Measurements from ENCODE around the gene ERO1B. TPM values are rescaled to one million over a fixed set of nuclear protein-coding genes. Genes with fewer than 3 reads are reported as not detected.

Gene ERO1B
- total RNA-seq, 1 donor from 2014 or later, result 3.0 TPM

DNA sequence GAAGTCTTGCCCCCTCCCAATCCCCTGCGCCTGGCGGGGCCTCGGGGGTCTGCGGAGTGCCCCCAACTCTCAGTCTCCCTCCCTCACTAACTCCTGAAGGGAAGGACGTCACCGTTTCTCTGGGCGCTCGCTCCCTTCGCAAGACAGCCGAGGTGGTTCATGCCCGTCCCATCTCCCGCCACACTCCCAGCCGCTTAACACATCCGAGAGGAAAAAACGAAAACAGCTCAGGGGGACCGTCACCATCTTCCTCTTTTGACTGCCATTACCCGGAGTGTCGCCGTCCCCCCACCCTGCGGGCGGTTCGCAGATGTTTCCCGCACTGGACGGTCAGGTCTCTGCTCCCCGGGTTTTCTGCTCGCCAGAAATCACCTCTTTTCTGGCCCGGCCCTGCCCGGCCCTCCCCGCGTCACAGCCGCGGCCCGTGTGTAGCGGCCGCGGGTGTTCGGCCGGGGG, 532 bp downstream of the ERO1B start:
- H3K4me1 Mint-ChIP-seq (ENCODE audit: low read depth, unreplicated experiment), result peaks cover 3% of the 10 kb centered on the region
- H3K27me3 Mint-ChIP-seq (ENCODE audit: unreplicated experiment), result peaks cover 4% of the 10 kb centered on the region
- H3K36me3 Mint-ChIP-seq (ENCODE audit: unreplicated experiment), result no peaks in the 10 kb centered on the region
- DNase-seq, result peak; percentile 41
- TF ChIP-seq, protein P1, sequence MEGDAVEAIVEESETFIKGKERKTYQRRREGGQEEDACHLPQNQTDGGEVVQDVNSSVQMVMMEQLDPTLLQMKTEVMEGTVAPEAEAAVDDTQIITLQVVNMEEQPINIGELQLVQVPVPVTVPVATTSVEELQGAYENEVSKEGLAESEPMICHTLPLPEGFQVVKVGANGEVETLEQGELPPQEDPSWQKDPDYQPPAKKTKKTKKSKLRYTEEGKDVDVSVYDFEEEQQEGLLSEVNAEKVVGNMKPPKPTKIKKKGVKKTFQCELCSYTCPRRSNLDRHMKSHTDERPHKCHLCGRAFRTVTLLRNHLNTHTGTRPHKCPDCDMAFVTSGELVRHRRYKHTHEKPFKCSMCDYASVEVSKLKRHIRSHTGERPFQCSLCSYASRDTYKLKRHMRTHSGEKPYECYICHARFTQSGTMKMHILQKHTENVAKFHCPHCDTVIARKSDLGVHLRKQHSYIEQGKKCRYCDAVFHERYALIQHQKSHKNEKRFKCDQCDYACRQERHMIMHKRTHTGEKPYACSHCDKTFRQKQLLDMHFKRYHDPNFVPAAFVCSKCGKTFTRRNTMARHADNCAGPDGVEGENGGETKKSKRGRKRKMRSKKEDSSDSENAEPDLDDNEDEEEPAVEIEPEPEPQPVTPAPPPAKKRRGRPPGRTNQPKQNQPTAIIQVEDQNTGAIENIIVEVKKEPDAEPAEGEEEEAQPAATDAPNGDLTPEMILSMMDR (IDR thresholded peaks at IDR 0.05; ENCODE audit: partially characterized antibody, unreplicated experiment), result no peak
- peaks cover 1% of the 10 kb centered on the region for H3K9me3 Mint-ChIP-seq (ENCODE audit: unreplicated experiment)
- no peak overlapping the region for H3K27ac Mint-ChIP-seq (ENCODE audit: unreplicated experiment)
- peak overlapping the region; percentile 84 for H3K4me3 Mint-ChIP-seq (ENCODE audit: unreplicated experiment)

DNA sequence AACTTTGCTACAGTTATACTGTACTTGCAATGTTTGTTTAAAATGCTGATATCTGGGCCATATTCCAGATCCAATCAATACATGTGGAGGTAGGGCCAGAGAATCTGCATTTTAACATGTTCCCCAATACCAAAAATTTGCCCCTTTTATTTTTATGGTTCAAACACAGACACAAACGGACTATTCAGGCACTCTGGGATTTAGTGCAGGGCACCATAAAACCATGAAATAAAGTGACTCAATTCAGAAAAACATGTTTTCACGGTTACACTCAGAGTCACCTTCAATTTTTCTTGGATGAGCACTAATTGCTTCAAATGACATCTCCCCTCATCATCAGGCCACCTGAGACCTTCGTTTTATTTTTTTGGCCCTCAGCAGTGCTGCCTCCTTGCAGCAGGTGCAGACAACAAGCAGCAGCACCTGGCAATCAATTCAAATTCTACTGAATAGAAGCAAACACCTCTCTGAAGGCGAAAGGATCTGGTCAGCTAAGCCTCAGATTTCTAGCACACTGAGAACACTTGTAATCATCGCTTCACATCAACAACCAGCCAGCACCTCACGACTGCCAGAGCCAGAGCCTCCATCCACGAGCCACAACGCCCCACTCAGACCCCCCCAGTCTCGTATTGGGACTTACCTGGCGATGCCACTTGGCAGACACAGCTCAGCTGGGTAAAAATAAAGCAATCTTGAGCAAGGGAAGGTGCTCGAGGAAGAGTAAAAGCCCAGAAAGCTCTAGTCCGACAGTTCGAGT, 1.1 kb downstream of the ERO1B start:
- Mint-ChIP-seq H3K27ac (ENCODE audit: unreplicated experiment) (no peak overlapping the region), H3K36me3 (ENCODE audit: unreplicated experiment) (no peaks in the 10 kb centered on the region), H3K4me1 (ENCODE audit: low read depth, unreplicated experiment) (peaks cover 3% of the 10 kb centered on the region), H3K4me3 (ENCODE audit: unreplicated experiment) (peak overlapping the region; percentile 84), H3K27me3 (ENCODE audit: unreplicated experiment) (peaks cover 4% of the 10 kb centered on the region), H3K9me3 (ENCODE audit: unreplicated experiment) (peaks cover 1% of the 10 kb centered on the region)
- TF ChIP-seq, protein P1 (IDR thresholded peaks at IDR 0.05; ENCODE audit: partially characterized antibody, unreplicated experiment), result no peak
- no peak for DNase-seq

DNA sequence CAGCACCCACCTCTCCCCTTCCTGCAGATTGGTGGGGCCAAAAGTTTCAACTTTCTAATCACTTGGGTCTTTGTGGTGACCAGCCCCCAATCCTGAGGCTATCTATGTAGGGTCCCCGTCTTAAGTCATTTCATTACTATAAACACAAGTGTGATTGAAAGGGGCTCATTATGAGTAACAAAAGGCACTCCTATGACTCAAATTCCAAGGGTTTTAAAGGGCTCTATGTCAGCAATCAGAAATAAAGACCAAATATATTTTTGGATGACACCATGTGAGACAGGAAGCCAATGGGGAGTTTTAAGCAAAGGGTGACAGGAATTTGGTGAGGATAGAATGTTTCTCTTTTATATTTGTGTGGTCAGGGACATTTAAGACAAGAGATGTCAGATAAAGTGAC, 6.2 kb downstream of the ERO1B start:
- Mint-ChIP-seq H3K27ac (ENCODE audit: unreplicated experiment) (no peak overlapping the region), H3K4me3 (ENCODE audit: unreplicated experiment) (no peak overlapping the region), H3K4me1 (ENCODE audit: low read depth, unreplicated experiment) (peaks cover under 1% of the 10 kb centered on the region), H3K27me3 (ENCODE audit: unreplicated experiment) (no peaks in the 10 kb centered on the region), H3K36me3 (ENCODE audit: unreplicated experiment) (no peaks in the 10 kb centered on the region), H3K9me3 (ENCODE audit: unreplicated experiment) (no peaks in the 10 kb centered on the region)
- DNase-seq, result no peak
- TF ChIP-seq, protein P1 (IDR thresholded peaks at IDR 0.05; ENCODE audit: partially characterized antibody, unreplicated experiment), result no peak

DNA sequence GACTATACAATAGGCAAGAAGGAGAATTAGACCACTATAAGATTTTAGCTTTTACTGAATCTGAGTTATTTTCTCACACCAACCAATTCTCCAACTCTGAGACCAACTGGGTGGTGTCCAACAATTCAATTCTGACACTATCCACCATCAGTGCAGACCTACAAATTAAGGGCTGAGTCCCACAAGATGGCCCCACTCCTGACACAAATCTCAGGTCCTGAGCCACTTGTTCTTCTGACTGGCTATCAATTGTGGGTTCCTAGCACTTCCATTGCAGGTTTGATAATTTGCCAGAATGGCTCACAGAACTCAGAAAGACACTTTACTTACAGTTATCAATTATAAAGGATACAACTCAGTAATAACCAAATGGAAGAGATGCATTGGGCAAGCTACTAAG, 6.7 kb downstream of the ERO1B start:
- no peak overlapping the region for H3K27ac Mint-ChIP-seq (ENCODE audit: unreplicated experiment)
- no peaks in the 10 kb centered on the region for H3K27me3 Mint-ChIP-seq (ENCODE audit: unreplicated experiment)
- no peaks in the 10 kb centered on the region for H3K36me3 Mint-ChIP-seq (ENCODE audit: unreplicated experiment)
- DNase-seq, result no peak
- no peak overlapping the region for H3K4me3 Mint-ChIP-seq (ENCODE audit: unreplicated experiment)
- no peaks in the 10 kb centered on the region for H3K9me3 Mint-ChIP-seq (ENCODE audit: unreplicated experiment)
- no peaks in the 10 kb centered on the region for H3K4me1 Mint-ChIP-seq (ENCODE audit: low read depth, unreplicated experiment)
- TF ChIP-seq, protein P1 (IDR thresholded peaks at IDR 0.05; ENCODE audit: partially characterized antibody, unreplicated experiment), result no peak

DNA sequence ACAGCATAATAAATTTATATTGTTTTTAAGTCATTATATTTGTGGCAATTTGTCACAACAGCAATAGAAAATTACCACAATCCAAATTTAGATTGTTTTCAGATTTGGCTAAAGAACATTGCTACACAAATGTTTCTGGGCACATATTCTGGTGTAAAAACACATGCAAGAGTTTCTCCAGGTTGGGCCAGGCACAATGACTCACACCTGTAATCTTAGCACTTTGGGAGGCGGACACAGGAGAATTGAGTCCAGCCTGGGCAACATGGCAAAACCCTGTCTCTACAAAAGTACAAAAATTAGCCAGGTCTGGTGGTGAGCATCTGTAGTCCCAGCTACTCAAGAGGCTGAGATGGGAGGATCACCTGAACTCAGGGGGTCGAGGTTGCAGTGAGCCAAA, 8.4 kb downstream of the ERO1B start:
- no peaks in the 10 kb centered on the region for H3K9me3 Mint-ChIP-seq (ENCODE audit: unreplicated experiment)
- TF ChIP-seq, protein P1 (IDR thresholded peaks at IDR 0.05; ENCODE audit: partially characterized antibody, unreplicated experiment), result no peak
- H3K4me3 Mint-ChIP-seq (ENCODE audit: unreplicated experiment), result no peak overlapping the region
- no peaks in the 10 kb centered on the region for H3K36me3 Mint-ChIP-seq (ENCODE audit: unreplicated experiment)
- peaks cover 1% of the 10 kb centered on the region for H3K4me1 Mint-ChIP-seq (ENCODE audit: low read depth, unreplicated experiment)
- no peak for DNase-seq
- no peak overlapping the region for H3K27ac Mint-ChIP-seq (ENCODE audit: unreplicated experiment)
- H3K27me3 Mint-ChIP-seq (ENCODE audit: unreplicated experiment), result no peaks in the 10 kb centered on the region
